Measurements from ENCODE around the gene AXL. TPM values are rescaled to one million over a fixed set of nuclear protein-coding genes. Genes with fewer than 3 reads are reported as not detected.

Gene AXL
- total and polyA plus RNA-seq, 9 of the 15 experiments (the other 6 are each of a cell fraction or from before 2014, with no cell fraction given): 0.80 to 6.6 (median 1.6) TPM

DNA sequence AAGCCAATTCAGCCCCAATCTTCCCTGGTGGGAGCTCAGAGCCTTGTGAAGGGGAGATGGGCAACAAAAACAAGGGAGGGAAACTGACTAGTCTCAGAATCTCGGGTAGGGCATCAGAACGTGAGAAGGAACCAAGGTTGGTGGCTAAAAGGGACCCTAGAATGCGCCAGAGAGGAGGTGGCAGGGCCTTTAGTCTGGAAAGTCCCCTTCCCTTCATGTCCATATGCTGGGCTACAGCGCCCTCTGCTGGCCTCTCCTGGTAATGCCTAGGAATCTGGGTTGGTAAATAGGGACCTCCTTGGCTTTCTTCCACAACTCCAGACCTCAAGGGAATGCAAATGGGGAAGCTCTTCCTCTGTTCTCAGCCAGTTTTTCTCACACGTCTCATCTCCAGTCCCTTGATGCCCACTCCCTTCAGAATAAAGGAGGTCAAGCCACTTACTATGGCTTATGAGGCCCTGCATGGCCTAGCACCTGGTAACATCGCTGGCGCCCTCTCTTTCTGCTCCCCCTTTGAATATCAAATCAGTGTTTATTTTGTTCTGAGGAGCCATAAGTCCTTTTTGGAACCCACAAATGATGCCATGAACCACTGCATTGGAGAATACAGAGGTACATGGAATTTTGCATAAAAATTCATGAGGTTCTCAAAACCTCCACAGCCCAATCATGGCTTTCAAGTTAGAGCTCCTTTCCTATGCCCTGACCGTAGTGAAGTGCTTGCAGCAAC lies 89.6 kb downstream of the AXL start (continued):
- TF ChIP-seq RHOXF2B (CRISPR knock-in tag; conservative IDR thresholded peaks at IDR 0.05) (peak; percentile 78; the same call in 1 of the 2 replicates), ZNF695 (CRISPR knock-in tag; IDR thresholded peaks at IDR 0.05) (no peak), ZNF232 (CRISPR knock-in tag; IDR thresholded peaks at IDR 0.05) (no peak), STAG1 (CRISPR knock-in tag; IDR thresholded peaks at IDR 0.05; ENCODE audit: borderline replicate concordance) (peak; percentile 66; the same call in 1 of the 2 replicates), PHF20 (IDR thresholded peaks at IDR 0.05; ENCODE audit: partially characterized antibody) (no peak), FOXK2 (conservative IDR thresholded peaks at IDR 0.05 in 1 of 2, IDR thresholded peaks at IDR 0.05 in 1 of 2; ENCODE audit: low read depth in 2 of 2) (peak; percentile 84 to 91), HDAC2 (IDR thresholded peaks at IDR 0.05) (no peak), ZNF77 (CRISPR knock-in tag; IDR thresholded peaks at IDR 0.05) (no peak), SAP30 (IDR thresholded peaks at IDR 0.05; ENCODE audit: borderline replicate concordance, insufficient read depth, low read depth, low read length, poor library complexity, severe bottlenecking) (no peak), RBBP5 (IDR thresholded peaks at IDR 0.05; ENCODE audit: borderline replicate concordance, insufficient read depth, low read length, poor library complexity, severe bottlenecking) (no peak), CREM (IDR thresholded peaks at IDR 0.05; ENCODE audit: low read depth) (no peak), GTF2F1 (IDR thresholded peaks at IDR 0.05; ENCODE audit: low read depth, low read length) (no peak), RB1 (IDR thresholded peaks at IDR 0.05; ENCODE audit: low read depth) (peak; percentile 80), ELF4 (CRISPR knock-in tag; IDR thresholded peaks at IDR 0.05) (no peak), MCM5 (IDR thresholded peaks at IDR 0.05; ENCODE audit: low read depth) (no peak), SRSF3 (IDR thresholded peaks at IDR 0.05; ENCODE audit: insufficient read depth, low read length) (no peak), ZNF23 (CRISPR knock-in tag; IDR thresholded peaks at IDR 0.05) (no peak), HDAC1 (IDR thresholded peaks at IDR 0.05) (no peak), ZNF766 (CRISPR knock-in tag; conservative IDR thresholded peaks at IDR 0.05) (no peak)
- TF ChIP-seq, protein P1, sequence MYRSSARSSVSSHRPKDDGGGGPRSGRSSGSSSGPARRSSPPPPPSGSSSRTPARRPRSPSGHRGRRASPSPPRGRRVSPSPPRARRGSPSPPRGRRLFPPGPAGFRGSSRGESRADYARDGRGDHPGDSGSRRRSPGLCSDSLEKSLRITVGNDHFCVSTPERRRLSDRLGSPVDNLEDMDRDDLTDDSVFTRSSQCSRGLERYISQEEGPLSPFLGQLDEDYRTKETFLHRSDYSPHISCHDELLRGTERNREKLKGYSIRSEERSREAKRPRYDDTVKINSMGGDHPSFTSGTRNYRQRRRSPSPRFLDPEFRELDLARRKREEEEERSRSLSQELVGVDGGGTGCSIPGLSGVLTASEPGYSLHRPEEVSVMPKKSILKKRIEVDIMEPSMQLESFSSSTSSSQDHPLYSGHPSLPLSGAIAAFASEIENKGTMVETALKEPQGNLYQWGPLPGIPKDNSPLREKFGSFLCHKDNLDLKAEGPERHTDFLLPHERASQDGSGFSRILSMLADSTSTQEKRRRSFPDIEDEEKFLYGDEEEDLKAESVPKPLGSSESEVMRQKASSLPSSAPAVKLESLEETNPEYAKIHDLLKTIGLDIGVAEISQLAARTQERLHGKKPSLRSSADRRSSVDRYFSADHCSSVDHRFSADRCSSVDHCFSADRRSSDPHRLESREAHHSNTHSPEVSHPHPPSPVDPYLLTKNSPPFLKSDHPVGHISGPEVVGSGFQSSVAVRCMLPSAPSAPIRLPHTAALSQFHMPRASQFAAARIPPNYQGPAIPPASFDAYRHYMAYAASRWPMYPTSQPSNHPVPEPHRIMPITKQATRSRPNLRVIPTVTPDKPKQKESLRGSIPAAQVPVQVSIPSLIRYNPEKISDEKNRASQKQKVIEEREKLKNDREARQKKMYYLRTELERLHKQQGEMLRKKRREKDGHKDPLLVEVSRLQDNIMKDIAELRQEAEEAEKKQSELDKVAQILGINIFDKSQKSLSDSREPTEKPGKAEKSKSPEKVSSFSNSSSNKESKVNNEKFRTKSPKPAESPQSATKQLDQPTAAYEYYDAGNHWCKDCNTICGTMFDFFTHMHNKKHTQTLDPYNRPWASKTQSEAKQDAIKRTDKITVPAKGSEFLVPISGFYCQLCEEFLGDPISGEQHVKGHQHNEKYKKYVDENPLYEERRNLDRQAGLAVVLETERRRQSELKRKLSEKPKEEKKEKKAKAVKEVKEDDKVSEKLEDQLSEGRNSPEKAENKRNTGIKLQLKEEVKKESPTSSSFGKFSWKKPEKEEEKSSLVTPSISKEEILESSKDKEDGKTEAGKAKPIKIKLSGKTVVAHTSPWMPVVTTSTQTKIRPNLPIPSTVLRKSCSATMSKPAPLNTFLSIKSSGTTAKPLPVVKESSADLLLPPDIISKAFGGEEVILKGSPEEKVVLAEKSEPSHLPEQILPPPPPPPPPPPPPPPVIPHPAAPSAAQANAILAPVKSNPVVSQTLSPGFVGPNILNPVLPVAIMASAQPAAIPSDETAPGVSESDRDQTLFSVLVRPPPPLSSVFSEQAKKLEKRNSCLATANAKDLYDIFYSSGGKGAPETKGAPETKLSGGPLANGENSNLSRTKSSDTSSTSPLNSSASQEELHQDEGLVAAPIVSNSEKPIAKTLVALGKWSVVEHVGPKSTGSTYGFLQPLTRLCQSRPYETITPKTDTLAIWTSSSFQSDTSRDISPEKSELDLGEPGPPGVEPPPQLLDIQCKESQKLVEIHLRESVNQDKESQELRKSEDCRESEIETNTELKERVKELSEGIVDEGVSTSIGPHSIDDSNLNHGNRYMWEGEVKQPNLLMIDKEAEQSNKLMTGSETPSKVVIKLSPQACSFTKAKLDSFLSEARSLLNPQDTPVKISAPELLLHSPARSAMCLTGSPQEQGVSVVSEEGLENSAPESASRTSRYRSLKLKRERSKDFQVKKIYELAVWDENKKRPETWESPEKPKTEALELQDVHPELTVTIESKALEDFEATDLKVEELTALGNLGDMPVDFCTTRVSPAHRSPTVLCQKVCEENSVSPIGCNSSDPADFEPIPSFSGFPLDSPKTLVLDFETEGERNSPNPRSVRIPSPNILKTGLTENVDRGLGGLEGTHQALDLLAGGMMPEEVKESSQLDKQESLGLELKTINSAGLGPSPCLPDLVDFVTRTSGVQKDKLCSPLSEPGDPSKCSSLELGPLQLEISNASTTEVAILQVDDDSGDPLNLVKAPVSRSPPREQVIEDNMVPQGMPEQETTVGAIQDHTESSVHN (IDR thresholded peaks at IDR 0.05; ENCODE audit: borderline replicate concordance in 1 of 2, low read depth in 1 of 2): no peak
- TF ChIP-seq, protein P2, sequence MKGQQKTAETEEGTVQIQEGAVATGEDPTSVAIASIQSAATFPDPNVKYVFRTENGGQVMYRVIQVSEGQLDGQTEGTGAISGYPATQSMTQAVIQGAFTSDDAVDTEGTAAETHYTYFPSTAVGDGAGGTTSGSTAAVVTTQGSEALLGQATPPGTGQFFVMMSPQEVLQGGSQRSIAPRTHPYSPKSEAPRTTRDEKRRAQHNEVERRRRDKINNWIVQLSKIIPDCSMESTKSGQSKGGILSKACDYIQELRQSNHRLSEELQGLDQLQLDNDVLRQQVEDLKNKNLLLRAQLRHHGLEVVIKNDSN (CRISPR knock-in tag; IDR thresholded peaks at IDR 0.05): no peak
